SK-N-SH treated with all-trans-retinoic acid at 6 μM for 48 hours (cell line): ENCODE data around the gene RPS6KA2.

Experiments
- ATAC-seq: fragments of 200-7000 bp; cut with Tn5 transposase; 3 replicates; pipeline ENCODE4 v1.9.1; 2020; ENCODE audit warnings: mild to moderate bottlenecking, moderate library complexity
- ARNTL ChIP-seq: fragments of 450-650 bp; formaldehyde crosslinking; IDR thresholded peaks from 2 replicates; pipeline ENCODE4 v1.5.0; 2020; ENCODE audit warnings: low read depth, mild to moderate bottlenecking, moderate library complexity, borderline replicate concordance
- BACH2 ChIP-seq: fragments of 250-450 bp; sonication (Bioruptor Pico); IDR thresholded peaks from 2 replicates; pipeline ENCODE4 v1.9.0; 2021; ENCODE audit warnings: mild to moderate bottlenecking, borderline replicate concordance
- CREB5 ChIP-seq: fragments of 250-450 bp; sonication (Bioruptor Pico); IDR thresholded peaks from 2 replicates; pipeline ENCODE4 v1.5.1; 2020; ENCODE audit warnings: low read depth, mild to moderate bottlenecking, moderate library complexity
- CSDC2 ChIP-seq: fragments of 250-450 bp; sonication (Bioruptor Pico); IDR thresholded peaks from 2 replicates; pipeline ENCODE4 v1.5.0; 2020; ENCODE audit warnings: mild to moderate bottlenecking, moderate library complexity
- CSRNP3 ChIP-seq: fragments of 250-450 bp; sonication (Bioruptor Pico); IDR thresholded peaks from 2 replicates; pipeline ENCODE4 v1.5.1; 2021; ENCODE audit warnings: mild to moderate bottlenecking, moderate library complexity
- ESRRG ChIP-seq: fragments of 250-450 bp; sonication (Bioruptor Pico); IDR thresholded peaks from 2 replicates; pipeline ENCODE4 v1.6.1; 2021; ENCODE audit warnings: mild to moderate bottlenecking
- GLIS3 ChIP-seq: fragments of 250-450 bp; sonication (Bioruptor Pico); IDR thresholded peaks from 2 replicates; pipeline ENCODE4 v1.5.0; 2020; ENCODE audit warnings: mild to moderate bottlenecking, moderate library complexity
- ISL1 ChIP-seq: fragments of 250-450 bp; sonication (Bioruptor Pico); IDR thresholded peaks from 2 replicates; pipeline ENCODE4 v2.1.2; 2022; ENCODE audit warnings: mild to moderate bottlenecking, moderate library complexity
- OSR1 ChIP-seq: fragments of 250-450 bp; sonication (Bioruptor Pico); IDR thresholded peaks from 2 replicates; pipeline ENCODE4 v1.8.0; 2022; ENCODE audit warnings: moderate library complexity, mild to moderate bottlenecking, inconsistent platforms
- PATZ1 ChIP-seq: fragments of 250-450 bp; sonication (Bioruptor Pico); IDR thresholded peaks from 2 replicates; pipeline ENCODE4 v1.8.0; 2020; ENCODE audit warnings: mild to moderate bottlenecking, moderate library complexity, borderline replicate concordance
- POU6F1 ChIP-seq: fragments of 250-450 bp; sonication (Bioruptor Pico); IDR thresholded peaks from 2 replicates; pipeline ENCODE4 v1.8.0; 2021; ENCODE audit warnings: low read depth, mild to moderate bottlenecking, moderate library complexity, borderline replicate concordance
- PPARA ChIP-seq: fragments of 250-450 bp; sonication (Bioruptor Pico); IDR thresholded peaks from 2 replicates; pipeline ENCODE4 v1.5.0; 2020; ENCODE audit warnings: mild to moderate bottlenecking, borderline replicate concordance
- RARB ChIP-seq: fragments of 250-450 bp; sonication (Bioruptor Pico); IDR thresholded peaks from 2 replicates; pipeline ENCODE4 v1.8.0; 2021; ENCODE audit warnings: mild to moderate bottlenecking, moderate library complexity
- SNAI2 ChIP-seq: fragments of 250-450 bp; sonication (Bioruptor Pico); IDR thresholded peaks from 2 replicates; pipeline ENCODE4 v1.5.0; 2020; ENCODE audit warnings: mild to moderate bottlenecking, moderate library complexity
- TCF4 ChIP-seq: fragments of 250-450 bp; sonication (Bioruptor Pico); IDR thresholded peaks from 2 replicates; pipeline ENCODE4 v1.8.0; 2021; ENCODE audit warnings: mild to moderate bottlenecking, moderate library complexity, borderline replicate concordance
- TSHZ2 ChIP-seq: fragments of 250-450 bp; sonication (Bioruptor Pico); IDR thresholded peaks from 2 replicates; pipeline ENCODE4 v1.5.0; 2020; ENCODE audit warnings: mild to moderate bottlenecking, moderate library complexity
- ZC3H10 ChIP-seq: fragments of 250-450 bp; sonication (Bioruptor Pico); IDR thresholded peaks from 2 replicates; pipeline ENCODE4 v1.5.1; 2021; ENCODE audit warnings: mild to moderate bottlenecking, moderate library complexity
- ZFP3 ChIP-seq: fragments of 250-450 bp; sonication (Bioruptor Pico); IDR thresholded peaks from 2 replicates; pipeline ENCODE4 v1.5.0; 2020; ENCODE audit warnings: mild to moderate bottlenecking, moderate library complexity
- ZNF565 ChIP-seq: fragments of 450-650 bp; formaldehyde crosslinking; conservative IDR thresholded peaks from 2 replicates; pipeline ENCODE4 v1.5.0; 2020; ENCODE audit warnings: low read depth, mild to moderate bottlenecking, moderate library complexity
- ZNF70 ChIP-seq: fragments of 450-650 bp; formaldehyde crosslinking; IDR thresholded peaks from 2 replicates; pipeline ENCODE4 v1.5.0; 2020; ENCODE audit warnings: mild to moderate bottlenecking, moderate library complexity
- ZNF8 ChIP-seq: fragments of 450-650 bp; formaldehyde crosslinking; IDR thresholded peaks from 2 replicates; pipeline ENCODE4 v1.5.0; 2020; ENCODE audit warnings: mild to moderate bottlenecking, moderate library complexity

RPS6KA2 gene

GRCh38 chr6:166377721-166378120 lies 249.3 kb downstream of the RPS6KA2 start:
- no peak for ATAC-seq
- TF ChIP-seq POU6F1 (CRISPR knock-in tag): no peak
- TF ChIP-seq ESRRG (CRISPR knock-in tag): no peak
- no peak for TF ChIP-seq SNAI2
- no peak for TF ChIP-seq CREB5 (CRISPR knock-in tag)
- no peak for TF ChIP-seq ZNF565 (CRISPR knock-in tag)
- no peak for TF ChIP-seq ZC3H10 (CRISPR knock-in tag)
- no peak for TF ChIP-seq ARNTL (CRISPR knock-in tag)
- no peak for TF ChIP-seq CSRNP3 (CRISPR knock-in tag)
- no peak for TF ChIP-seq TSHZ2 (CRISPR knock-in tag)
- TF ChIP-seq ISL1 (CRISPR knock-in tag): no peak
- no peak for TF ChIP-seq OSR1 (CRISPR knock-in tag)
- TF ChIP-seq CSDC2 (CRISPR knock-in tag): no peak
- TF ChIP-seq GLIS3 (CRISPR knock-in tag): no peak
- no peak for TF ChIP-seq ZNF8 (CRISPR knock-in tag)
- no peak for TF ChIP-seq PATZ1 (CRISPR knock-in tag)
- TF ChIP-seq PPARA: no peak
- no peak for TF ChIP-seq ZFP3 (CRISPR knock-in tag)

GRCh38 chr6:166375013-166375412 lies 252.0 kb downstream of the RPS6KA2 start:
- no peak for ATAC-seq
- TF ChIP-seq PPARA (no peak), PATZ1 (CRISPR knock-in tag) (no peak), ZNF565 (CRISPR knock-in tag) (no peak), ZNF70 (CRISPR knock-in tag) (no peak), RARB (CRISPR knock-in tag) (no peak), ARNTL (CRISPR knock-in tag) (no peak), BACH2 (CRISPR knock-in tag) (no peak), ZC3H10 (CRISPR knock-in tag) (no peak), CREB5 (CRISPR knock-in tag) (no peak), POU6F1 (CRISPR knock-in tag) (no peak), SNAI2 (no peak), ZFP3 (CRISPR knock-in tag) (no peak), TCF4 (CRISPR knock-in tag) (no peak), CSRNP3 (CRISPR knock-in tag) (no peak)
